Head of caudate nucleus (tissue), 42 donors: ENCODE data around the gene CBX8.

ENCODE experiments used
- DNase-seq, 42 donors: peaks; one replicate each; pipeline versions ENCODE4 v3.0.0 to v3.0.0-alpha.2; 2020 to 2021; ENCODE audit warnings: mixed read lengths in 7 of 42
- intact Hi-C: fragments of 100-400 bp; cut with DNase I; formaldehyde crosslinking; loops from one replicate; pipeline ENCODE4 v1.15.0; 2022

Gene CBX8

DNA sequence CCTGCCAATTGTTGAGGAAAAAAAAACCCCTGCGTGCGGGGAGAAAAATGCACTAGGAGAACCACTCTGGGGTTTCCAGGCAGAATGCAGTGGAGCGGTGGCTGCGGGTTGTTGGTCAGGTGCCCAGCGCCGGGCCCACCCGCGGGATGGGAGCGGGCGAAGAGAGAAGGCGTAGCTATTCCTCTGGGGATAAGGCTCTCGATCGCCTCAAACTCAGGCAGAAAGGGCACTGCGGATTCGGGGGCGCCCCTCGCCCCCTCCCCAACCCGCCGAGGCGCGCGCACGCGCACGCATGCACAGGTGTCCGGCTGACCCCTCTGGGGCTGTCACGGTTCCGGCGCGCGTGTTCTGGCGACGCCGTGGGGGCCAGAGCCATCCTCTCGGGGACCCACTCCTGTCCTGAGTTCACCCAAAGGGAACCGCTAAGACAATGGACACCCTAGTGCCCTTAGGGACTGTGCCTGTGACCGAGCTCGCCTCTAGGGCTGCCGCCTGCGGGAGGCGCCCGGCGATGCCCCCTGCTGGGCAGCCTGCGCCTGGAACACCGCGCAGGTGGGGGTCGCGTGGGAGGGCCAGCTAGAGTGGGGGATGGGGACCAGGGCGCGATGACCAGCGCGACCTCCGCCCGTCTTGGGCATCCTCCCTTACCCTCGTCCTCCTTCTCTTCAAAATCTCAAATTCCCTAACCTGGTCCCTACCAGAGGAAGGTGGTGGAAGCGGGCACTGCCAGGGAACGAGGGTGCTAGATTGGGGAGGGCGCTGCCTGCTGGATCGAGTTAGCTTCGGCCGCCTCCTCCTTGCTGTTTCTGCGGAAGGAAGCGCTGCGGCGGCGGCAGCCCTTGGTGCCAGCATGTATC lies 14.4 kb upstream of the CBX8 start:
- intact Hi-C loops: loop anchor here (2.0 kb wide), 1 partner anchor 28 kb away; the partner anchor contains the start of gene CBX4
- peak in 23 of 42 donors; percentile 29 to 80 (median 57) for DNase-seq

DNA sequence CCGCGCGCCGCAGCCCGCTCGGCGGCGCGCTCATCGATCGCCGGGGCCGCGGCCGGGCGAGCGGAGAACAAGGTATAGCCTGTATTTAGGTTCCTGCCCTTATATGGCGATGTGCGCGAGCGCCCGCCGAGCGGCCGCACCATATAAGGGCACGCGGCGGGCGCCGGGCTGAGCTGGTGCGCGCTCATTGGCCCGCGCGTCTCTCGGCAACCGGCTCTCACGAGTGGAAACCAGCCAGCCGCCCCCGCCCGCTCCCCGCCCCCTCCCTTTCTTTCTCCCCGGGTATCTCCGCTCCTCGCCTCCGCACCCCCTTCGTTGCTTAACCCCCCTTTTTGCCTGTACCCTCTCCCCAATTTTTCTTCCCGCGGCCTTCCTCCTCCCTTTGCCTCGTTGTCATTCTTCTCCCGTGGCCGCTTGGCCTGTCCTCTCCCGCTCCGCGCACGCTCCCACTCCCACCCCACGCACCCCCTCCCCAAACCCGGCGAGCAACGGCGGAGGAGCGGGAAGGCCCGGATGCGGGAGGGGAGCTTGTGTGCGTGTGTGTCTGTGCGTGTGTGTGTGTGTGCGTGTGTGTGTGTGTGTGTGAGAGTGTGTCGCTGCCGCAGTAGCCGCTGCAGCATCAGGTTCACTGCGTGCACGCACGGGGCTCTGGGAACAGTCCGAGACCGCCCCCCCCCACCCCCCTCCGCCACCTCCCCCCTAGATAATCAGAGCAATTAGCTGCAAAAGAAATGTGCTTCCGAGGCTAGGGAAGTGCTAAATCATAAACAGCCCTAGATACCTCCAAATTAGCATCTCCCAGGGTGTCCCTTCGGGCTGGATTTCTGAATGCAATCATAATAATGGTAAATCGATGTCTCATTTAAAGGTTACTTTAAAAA lies 13.5 kb upstream of the CBX8 start:
- DNase-seq: peak; percentile 48 to 90 (median 80)
- intact Hi-C loops: loop anchor here (2.0 kb wide), 1 partner anchor 28 kb away; the partner anchor contains the start of gene CBX4

DNA sequence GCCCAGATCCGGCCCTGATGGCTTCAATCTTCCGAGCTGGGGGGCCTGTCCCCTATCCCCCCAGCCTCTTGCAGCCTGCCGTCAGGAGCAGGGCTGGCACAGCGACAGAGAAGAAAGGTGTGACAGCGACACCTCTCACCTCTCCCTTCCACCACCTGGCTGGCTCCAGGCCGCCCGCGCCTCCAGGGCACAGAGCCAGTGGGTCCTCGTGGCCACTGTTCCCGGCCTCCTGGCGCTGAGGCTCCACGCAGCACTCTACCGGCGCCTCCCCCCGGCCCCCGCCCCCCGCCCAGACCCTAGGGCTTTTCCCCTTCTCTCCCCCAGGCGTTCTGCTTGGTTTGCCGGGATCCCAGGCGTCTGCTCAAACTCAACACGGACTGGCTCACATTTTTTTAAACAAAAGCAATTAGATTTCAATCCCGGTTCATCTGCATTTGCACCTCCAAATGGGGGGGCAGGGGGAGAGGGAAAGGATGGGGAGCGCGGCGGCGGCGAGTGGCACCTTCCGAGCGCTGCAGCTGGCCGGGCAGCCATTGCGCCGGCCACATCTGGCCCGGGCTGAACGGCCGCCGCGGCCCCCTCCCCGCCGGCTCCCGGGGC lies 12.8 kb upstream of the CBX8 start:
- intact Hi-C loops: loop anchor here (2.0 kb wide), 1 partner anchor 29 kb away; the partner anchor contains the start of gene CBX4
- DNase-seq: no peak

DNA sequence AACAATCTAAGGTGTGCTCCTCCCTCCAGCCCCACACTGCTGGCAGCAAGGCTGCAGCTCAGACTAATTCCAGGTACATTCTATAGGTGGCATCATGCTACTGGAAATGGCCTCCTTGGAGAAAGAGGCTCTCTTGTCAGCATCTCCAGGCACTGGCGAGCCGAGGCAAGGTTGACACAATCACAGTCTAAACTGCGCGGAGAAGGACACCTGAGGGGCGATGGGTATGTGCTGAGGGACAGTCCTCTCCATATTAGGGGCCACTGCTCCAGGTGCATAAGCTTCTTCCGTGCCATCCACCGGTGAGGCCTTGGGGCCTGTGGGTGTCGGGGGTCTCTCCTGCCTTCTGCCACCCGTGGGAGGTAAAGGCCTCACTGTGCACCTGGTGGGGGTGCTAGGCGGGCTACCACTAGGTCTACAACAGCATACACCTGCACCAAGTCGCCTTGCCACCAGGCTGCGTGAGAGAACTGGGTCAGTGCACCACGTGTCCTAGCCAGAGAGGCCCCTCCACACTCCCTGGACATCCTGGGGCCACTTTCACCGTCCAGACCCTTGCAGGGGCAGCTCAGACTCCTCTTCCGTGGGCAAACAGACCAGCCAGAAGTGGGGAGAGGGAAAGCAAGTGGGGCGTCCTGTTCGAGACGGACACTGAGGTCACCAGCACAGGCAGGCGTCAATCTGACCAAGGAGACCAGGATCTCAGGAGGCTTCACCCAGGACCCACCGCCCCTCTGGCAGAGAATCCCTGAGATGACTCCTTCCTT lies 12.1 kb upstream of the CBX8 start:
- intact Hi-C loops: no loop called here
- DNase-seq: peak in 7 of 42 donors; percentile 15 to 63 (median 46)

DNA sequence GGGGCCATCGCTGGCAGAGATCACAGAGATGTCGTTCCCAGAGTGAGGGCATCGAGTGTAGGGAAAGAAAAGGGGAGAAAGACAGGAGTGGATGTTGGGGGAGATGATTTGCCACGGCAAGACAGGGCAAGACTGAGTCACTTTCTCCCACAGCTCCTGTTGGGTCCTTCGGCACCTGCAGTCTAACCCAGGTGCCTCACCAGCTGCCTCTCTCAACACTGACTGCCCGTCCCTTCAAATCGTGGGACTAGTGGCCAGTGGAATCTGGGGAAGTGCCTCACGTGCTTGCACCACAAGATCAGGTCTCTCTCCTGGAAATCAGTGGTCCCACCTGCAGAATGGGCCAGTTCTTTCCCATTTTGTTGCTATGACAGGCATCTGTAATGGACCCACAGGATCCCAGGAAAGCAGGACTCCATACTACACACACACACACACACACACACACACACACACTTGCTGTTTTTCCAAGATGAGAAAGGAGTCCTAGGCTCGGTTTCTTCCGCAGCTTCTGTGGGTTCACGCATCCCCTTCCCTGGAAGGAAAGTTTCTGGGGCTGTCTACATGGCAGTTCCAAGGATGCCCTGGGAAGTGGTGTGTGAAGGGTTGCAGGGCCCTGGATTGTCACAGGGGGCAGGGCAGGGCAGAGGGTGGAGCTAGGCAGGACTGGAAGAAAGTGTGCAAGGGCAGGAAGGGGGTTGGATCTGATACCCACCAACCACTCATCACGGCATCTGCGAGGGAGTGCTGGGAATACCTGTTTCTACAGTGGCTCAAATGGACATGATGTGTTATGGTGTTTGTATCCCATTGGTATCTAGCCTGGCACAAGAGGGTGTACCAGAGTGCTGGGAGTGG lies 10.2 kb upstream of the CBX8 start:
- intact Hi-C loops: no loop called here
- no peak for DNase-seq

DNA sequence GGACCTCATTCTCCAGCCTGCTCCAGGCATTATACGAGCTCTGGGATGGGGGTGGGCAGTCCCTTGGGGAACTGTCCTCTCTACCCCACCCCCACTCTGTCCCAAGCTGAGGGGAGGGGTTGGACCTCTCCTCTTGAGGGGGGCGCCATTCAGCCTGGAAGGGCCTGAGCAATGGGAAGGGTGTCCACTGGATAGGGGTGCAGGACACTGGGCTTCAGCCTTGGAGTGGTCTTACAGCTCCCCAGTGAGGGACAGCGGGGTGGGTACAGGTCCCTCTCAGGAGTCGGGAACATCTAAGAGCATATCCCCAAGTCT lies 9.5 kb upstream of the CBX8 start:
- DNase-seq: no peak
- intact Hi-C loops: no loop called here

DNA sequence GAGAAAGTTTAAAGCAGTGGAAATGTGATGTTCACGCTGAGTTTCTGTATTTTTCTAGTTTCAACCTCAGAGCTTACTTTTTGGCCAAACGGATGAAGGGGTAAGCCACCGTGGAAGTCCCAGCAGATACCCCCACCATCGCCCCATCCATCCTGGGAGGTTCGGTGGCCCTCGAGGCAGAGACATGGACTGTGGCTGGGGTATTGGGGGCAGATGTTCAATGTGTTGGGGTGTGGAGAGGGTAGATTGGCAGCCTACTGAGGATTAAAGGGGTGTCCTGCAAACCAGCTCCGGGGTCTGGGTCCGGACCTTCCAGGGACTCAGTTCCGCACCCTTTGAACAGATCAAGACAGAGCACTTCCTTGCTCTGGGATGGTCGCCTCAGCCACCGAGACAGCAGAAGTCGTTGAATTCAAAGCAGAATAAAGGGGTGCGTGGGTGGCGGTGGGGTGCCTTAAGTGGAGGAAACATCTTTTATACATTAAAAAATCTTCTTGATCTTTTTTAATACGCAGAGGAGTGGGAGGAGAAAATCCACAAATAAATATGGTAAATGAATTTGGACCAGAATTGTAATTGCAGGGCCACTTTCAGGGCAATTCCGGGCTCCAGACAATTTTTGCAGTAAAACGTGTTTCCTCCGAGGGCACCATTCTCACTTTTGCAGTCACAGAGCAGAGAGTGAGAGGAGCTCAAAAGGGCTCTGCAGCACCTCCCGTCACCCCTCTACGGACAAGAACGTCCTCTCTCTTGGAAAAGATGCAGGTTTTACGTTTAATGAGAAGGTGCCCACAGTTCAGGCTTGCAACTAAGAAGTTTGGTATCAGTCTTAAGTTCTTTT lies 8.2 kb upstream of the CBX8 start:
- intact Hi-C loops: no loop called here
- no peak for DNase-seq

DNA sequence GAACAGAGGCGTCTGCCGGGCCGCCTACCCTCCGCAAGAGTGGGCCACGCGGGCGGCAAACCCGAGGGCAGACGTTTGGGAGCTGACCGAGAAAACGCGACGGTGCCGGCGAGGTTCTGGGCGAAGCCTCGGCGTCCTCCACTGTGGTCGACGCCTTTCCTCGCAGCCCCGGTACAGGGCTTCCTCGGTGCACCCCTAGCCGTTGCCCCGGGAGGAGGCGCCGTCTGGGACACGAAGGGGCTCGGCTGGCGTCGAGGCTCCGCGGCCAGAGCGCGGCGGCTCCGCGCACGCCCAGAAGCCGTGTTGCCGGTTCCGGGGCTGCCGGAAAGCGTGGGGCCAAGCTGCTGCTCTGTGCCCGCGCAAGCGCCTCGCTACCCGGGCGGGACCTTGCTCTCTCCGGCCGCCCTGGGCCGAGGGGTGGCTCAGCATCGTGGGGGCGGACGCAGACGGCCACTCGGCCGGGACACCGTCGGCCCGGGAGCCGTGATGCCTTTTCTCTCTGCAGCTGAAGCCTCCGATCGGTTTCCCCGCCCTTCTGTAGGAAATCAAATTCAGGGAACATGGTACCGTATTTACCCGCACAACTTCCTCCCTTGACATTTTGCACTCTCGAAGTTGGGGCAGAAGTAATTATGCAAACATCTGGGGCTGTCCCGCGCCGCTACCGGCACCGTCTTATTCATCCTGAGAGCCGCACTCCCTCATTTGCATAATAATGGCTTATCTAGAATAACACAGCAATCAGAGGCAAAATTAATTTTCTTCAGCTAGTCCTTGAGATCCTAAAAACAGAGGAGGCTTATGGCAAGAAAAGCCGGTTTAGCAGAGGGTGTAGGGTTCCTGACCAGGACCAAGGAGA lies 7.3 kb upstream of the CBX8 start:
- intact Hi-C loops: no loop called here
- no peak for DNase-seq

DNA sequence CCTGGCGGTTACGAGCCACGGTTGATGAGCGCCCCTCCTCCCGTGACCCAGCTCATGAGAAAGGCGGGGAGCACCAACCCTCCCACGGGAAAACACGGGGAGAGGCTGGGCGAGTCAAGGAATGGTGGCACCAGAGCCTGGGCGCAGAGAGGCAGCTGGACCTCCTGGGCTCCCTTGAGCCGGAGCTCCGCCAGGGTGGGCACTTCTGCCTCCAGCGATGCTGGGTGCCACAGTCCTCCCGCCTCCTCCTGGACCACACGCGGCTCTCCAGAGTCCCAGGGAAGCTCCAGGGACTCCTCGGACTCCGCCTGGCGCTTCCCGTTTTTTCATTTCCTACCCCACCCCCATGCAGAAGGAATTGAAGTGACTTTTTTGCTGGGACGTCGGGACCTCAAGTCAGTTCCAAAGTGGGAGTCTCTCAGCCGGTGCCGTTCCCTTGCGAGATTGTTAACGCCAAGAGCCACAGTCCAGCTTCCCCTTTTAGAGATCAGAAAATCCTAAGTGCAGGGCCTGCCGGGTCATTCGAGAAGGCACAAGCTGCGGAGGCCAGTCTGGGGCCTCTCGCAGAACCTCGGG lies 6.6 kb upstream of the CBX8 start:
- no peak for DNase-seq
- intact Hi-C loops: no loop called here

DNA sequence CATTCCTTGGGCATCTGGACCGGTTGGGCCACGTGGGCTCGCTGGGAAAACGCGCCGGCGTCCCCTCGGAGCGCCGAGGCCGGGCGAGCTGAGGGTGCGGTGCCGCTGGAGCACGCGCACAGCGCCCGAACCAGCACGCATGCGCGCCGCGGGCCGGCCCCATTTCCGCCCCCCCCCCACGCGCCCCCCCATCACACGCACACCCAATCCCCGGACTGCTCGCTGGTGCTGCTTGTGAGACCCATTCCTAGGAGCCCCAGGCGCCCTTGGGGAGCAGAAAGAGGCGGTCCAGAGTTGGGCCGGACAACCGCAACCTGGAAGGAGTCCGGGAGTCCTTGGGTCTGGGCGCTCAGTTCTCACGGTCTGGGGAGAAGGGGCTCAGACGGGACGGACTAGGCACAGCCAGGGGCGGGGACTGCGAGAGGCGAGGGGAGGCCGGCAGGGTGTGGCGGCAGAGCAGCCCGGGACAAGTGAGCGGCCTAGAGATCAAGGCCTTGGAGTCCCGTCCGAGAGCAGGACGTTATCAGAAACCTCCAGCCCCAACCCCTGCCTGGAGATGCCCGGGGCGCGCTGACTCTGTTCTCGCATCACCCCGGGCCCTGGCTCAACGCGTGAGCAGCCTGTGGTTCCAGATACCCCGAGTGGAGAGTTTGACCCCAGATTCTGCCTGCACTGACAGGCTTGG lies 6.0 kb upstream of the CBX8 start:
- intact Hi-C loops: no loop called here

DNA sequence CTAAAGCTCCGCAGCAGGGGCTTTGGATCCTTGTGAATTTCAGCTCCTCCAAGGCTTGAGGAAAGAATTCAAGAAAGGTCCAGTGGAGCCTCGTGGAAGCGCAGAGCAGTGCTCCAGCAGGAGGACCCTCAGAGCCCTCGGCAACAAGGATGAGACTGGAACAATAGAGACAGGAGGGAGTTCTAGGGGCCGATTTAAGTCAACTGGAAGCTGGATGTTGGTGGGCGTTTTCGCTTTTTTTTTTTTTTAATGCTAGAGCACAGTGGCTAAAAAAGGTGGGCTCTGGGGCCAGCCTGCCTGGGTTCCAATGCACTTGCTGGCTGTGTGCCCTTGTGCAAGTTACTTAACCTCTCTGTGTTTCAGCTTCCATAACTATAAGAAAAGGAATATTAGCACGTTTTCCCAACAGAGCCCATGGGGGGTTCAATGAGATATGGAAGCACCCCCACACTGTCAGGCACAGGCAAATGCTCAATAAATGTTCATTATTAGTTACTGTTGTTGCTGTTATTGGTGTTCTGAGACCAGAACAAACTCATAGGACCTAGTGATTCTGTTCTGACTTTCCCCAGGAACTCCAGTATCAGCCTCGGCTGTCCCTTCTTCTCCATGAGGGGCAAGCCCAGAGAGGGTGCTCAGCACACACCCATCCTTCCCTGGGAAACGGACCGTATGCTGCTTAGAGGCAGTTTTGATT lies 5.3 kb upstream of the CBX8 start:
- intact Hi-C loops: no loop called here
- DNase-seq: no peak

More for the DNA sequence above, 6.0 kb upstream of the CBX8 start:
- no peak for DNase-seq

DNA sequence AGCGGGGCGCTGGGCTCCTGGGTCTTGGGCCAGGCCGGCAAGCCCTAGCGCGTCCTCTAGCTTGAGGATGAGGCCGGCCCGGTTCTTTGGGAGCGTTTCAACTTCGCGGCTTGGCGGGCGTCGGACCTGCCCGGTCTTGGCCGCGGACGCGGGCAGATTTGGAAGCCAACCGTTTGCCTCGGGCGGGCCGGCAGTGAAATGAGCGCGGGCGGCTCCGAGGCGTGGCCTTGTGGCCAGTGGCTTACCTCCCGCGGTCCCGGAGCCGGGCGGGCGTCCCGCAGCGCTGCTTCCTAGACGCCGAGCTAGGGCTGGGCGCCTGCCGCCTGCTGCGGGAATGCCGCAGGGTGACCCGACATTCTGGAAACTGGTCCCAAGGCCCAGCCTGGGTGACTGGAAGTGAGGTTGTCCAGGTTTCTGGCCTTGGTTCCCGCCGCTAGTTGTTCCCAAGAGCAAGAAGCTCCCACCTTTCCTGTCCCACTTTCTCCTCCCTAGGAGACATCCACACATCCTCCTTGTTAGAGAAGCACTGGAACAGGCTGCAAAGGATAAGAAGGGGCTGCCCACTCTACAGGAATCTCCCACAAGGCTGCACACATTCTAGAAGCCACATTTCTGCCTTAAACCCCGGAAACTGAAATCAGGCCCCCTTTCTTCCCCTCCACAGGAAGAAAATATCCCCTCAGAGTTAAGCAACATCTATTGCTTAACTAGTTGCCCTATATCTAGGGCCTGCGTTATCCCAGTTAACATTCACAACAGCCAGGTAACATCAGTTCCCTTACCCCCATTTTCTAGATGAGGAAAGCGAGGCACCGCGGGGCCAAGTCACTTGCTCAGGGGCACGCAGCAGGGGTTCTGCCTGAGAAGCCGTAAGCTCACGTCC lies 4.5 kb upstream of the CBX8 start:
- intact Hi-C loops: no loop called here
- no peak for DNase-seq

DNA sequence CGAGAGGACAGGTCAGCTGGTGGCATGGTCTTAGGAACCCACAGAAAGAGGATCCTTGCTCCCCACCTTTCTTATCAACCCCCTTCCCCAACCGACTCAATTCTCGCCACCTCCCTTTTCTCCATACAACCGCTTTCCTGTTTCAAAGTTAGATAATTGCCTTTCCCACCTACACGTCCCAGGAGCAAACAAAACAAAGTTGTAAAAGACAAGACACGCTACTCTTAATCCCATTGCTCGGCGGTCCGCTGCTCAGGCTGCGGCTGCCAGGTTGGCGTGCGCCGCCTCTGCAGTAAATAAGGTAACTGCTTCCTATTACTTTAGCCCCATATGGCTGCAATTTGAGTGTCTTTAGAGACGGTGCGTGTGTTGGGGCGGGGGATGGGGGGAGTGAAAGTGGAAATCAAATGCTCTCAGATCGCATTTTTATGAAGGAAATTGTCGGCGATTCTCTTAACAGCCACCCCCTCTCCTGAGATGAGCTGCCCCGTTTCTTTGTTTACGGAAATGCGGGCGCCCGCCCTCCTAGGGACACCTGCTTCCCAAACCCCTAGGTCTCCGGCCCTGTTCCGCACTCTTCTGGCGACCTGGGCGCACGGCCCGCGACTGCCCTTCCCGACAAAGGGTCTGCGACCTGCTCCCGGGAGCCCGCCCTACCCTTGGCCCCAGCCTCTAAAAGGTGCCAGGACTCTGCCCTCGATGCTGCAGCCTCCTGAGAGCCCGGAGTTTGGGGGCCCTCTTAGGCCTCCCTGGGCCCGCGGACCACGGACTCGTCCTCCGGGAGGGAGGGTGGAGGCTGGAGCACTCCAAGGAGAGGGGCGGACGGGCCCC lies 3.7 kb upstream of the CBX8 start:
- intact Hi-C loops: no loop called here
- DNase-seq: no peak
